Nephron (organoid): Measurements from ENCODE around the gene ITIH3.

Experiments used
- H3K27ac Mint-ChIP-seq, 3 experiments: 2 replicates each; pipeline ENCODE4 v1.8.0; 2020; ENCODE audit warnings: mixed read lengths in 3 of 3, mild to moderate bottlenecking in 2 of 3, moderate library complexity in 1 of 3
- H3K27me3 Mint-ChIP-seq: 2 replicates; pipeline ENCODE4 v1.8.0; 2021; ENCODE audit warnings: low read depth, mild to moderate bottlenecking, moderate library complexity, mixed read lengths
- H3K36me3 Mint-ChIP-seq: 2 replicates; pipeline ENCODE4 v1.8.0; 2020; ENCODE audit warnings: low read depth, mixed read lengths
- H3K4me1 Mint-ChIP-seq: 2 replicates; pipeline ENCODE4 v1.8.0; 2020; ENCODE audit warnings: mixed read lengths
- H3K4me3 Mint-ChIP-seq, 3 experiments: 2 replicates each; pipeline ENCODE4 v1.8.0; 2020; ENCODE audit warnings: mild to moderate bottlenecking in 3 of 3, mixed read lengths in 3 of 3, moderate library complexity in 2 of 3
- H3K9me3 Mint-ChIP-seq: 2 replicates; pipeline ENCODE4 v1.8.0; 2020; ENCODE audit warnings: mixed read lengths
- CTCF ChIP-seq, 3 experiments: fragments of 200-600 bp; sonication (generic); IDR thresholded peaks; one replicate each; pipeline ENCODE4 v1.5.0; 2021; ENCODE audit warnings: antibody characterized with exemption in 3 of 3; ENCODE audit not compliant: unreplicated experiment in 3 of 3

Gene ITIH3

GRCh38 chr3:52783211-52783555 is 11.4 kb upstream of the ITIH3 start:
- peaks cover 32% of the 10 kb centered on the region for H3K27me3 Mint-ChIP-seq
- H3K4me3 Mint-ChIP-seq = no peak overlapping the region
- no peaks in the 10 kb centered on the region for H3K4me1 Mint-ChIP-seq
- no peak overlapping the region for H3K27ac Mint-ChIP-seq
- H3K9me3 Mint-ChIP-seq = no peaks in the 10 kb centered on the region
- TF ChIP-seq CTCF (IDR thresholded peaks at IDR 0.05; ENCODE audit: unreplicated experiment in 3 of 3) = no peak
- H3K36me3 Mint-ChIP-seq = no peaks in the 10 kb centered on the region

GRCh38 chr3:52784021-52784621 is 10.5 kb upstream of the ITIH3 start:
- TF ChIP-seq CTCF (IDR thresholded peaks at IDR 0.05; ENCODE audit: unreplicated experiment in 3 of 3) = no peak
- Mint-ChIP-seq H3K4me3 (no peak overlapping the region), H3K27ac (no peak overlapping the region), H3K9me3 (no peaks in the 10 kb centered on the region), H3K4me1 (no peaks in the 10 kb centered on the region), H3K36me3 (no peaks in the 10 kb centered on the region), H3K27me3 (peaks cover 32% of the 10 kb centered on the region)

GRCh38 chr3:52784931-52785590 is 9.5 kb upstream of the ITIH3 start:
- Mint-ChIP-seq H3K27me3 (peaks cover 32% of the 10 kb centered on the region), H3K4me1 (no peaks in the 10 kb centered on the region), H3K4me3 (no peak overlapping the region), H3K36me3 (no peaks in the 10 kb centered on the region), H3K27ac (no peak overlapping the region), H3K9me3 (no peaks in the 10 kb centered on the region)
- TF ChIP-seq CTCF (IDR thresholded peaks at IDR 0.05; ENCODE audit: unreplicated experiment in 3 of 3) = no peak

- H3K27me3 Mint-ChIP-seq = peaks cover 31% of the 10 kb centered on the region
- H3K36me3 Mint-ChIP-seq = no peaks in the 10 kb centered on the region
- TF ChIP-seq CTCF (IDR thresholded peaks at IDR 0.05; ENCODE audit: unreplicated experiment in 3 of 3) = no peak
- no peak overlapping the region for H3K27ac Mint-ChIP-seq
- H3K4me1 Mint-ChIP-seq = no peaks in the 10 kb centered on the region
- no peak overlapping the region for H3K4me3 Mint-ChIP-seq
- no peaks in the 10 kb centered on the region for H3K9me3 Mint-ChIP-seq
Measured at GRCh38 chr3:52786330-52787215, 8.0 kb upstream of the ITIH3 start.

- Mint-ChIP-seq H3K9me3 (no peaks in the 10 kb centered on the region), H3K4me1 (no peaks in the 10 kb centered on the region), H3K27ac (no peak overlapping the region), H3K27me3 (peaks cover 24% of the 10 kb centered on the region), H3K4me3 (no peak overlapping the region), H3K36me3 (no peaks in the 10 kb centered on the region)
- TF ChIP-seq CTCF (IDR thresholded peaks at IDR 0.05; ENCODE audit: unreplicated experiment in 3 of 3) = no peak
Measured at GRCh38 chr3:52787246-52787645, 7.3 kb upstream of the ITIH3 start.
